Endothelial cell of hepatic sinusoid (primary cell): Measurements from ENCODE around the gene ACLY.

Source experiments
- in situ Hi-C: cut with HindIII; loops from 2 replicates; pipeline ENCODE4 v1.10.0; 2017; ENCODE audit warnings: low sequenced_read_pairs

ACLY gene

DNA sequence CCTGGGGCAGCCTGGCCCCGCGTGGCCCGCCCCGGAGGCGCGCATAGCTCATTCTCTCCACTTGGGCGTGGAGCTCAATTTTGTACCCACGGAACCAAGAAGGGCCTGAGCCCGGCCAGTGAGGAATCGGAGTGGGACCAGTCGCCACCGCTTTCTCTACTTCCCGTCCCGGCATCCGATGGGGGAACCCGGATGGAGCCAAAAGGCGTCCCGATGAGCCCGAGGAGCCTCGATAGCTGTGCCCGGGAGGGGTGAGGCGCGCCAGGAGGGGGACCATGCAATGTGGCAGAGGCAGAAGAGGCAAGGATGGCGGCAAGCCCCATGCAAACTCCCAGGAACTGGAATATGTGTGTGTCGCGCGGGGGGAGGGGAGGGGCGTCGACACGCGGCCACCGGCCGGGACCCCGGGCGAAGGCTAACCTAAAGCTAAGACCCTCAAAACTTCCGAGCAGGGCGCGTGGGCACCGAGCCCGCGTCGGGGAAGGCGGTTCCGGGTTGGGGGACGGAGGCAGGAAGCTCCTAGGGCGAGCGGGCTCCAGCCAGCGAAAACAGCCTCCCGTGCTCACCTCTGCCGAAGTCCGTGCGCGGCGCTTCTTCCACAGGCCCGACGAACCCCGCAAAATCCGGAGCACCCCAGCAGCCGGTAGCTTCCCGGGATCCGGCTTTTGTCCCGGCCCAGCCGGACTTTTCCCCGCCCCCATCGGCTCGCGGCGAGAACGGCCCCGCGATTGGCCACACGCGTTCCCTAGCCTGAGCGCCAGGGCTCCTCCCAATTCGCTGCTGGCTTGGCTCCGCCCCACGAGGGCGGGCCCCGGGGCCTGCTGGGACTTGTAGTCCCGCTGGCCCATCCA is at the start of gene ACLY:
Gene ACLY (minus strand): TSS at position 638 of the 851 bp plus-strand sequence. CDS start 5,078 bp downstream, outside the sequence.
- in situ Hi-C loops, result no loop called here

DNA sequence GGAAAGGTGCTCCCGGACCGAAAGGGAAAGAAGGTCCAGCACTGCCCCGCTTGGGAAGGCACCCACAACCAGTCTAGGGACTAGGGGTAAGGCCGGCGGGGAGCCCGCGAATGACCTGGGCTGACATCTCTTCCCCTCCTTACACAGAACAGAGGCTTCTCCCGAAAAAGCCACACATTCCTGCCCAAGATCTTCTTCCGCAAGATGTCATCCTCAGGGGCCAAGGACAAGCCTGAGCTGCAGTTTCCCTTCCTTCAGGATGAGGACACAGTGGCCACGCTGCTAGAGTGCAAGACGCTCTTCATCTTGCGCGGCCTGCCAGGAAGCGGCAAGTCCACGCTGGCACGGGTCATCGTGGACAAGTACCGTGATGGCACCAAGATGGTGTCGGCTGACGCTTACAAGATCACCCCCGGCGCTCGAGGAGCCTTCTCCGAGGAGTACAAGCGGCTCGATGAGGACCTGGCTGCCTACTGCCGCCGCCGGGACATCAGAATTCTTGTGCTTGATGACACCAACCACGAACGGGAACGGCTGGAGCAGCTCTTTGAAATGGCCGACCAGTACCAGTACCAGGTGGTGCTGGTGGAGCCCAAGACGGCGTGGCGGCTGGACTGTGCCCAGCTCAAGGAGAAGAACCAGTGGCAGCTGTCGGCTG is 49.3 kb upstream of the ACLY start:
- in situ Hi-C loops, result loop anchor here (5.0 kb wide), 1 partner anchor 134 kb away; no protein-coding TSS in a partner anchor

DNA sequence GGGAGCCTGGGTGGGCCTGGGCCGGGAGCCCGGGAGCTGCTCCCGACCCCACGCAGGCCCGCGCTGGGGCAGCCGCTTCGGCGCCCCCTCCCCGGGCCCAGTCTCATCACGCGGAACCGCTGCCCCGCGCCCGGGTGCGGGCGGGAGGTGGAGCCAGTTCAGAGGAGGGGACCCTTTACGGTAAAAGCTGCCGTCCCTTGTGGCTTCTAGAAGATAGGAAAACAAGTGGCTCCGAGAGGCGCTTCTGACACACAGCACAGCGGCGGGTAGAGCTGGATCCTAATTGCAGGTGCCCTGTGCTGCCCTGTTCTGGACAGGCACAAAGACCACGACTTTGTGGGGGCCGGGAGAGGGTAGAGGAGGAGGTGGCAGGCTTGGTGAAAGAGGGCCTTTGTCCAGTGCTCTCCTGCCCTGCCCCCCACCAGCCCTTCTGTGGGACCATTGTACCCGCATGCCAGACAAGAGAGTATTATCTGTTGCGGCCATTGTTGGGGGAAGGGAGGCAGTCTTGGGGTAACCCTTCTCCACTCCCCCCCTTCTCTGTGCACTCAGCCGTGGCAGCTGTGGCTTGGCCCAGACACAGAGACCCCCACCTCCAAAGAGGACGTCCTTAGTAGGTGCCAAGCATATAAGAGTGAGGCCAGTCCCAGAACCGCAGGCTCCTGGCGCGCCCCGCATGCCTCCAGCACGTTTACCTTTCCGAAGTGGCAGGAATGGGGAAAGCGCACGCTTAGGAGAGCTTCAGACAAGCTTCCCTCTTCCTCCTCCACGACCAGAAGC is 48.6 kb upstream of the ACLY start:
- in situ Hi-C loops, result loop anchor here (5.0 kb wide), 1 partner anchor 135 kb away; no protein-coding TSS in a partner anchor

DNA sequence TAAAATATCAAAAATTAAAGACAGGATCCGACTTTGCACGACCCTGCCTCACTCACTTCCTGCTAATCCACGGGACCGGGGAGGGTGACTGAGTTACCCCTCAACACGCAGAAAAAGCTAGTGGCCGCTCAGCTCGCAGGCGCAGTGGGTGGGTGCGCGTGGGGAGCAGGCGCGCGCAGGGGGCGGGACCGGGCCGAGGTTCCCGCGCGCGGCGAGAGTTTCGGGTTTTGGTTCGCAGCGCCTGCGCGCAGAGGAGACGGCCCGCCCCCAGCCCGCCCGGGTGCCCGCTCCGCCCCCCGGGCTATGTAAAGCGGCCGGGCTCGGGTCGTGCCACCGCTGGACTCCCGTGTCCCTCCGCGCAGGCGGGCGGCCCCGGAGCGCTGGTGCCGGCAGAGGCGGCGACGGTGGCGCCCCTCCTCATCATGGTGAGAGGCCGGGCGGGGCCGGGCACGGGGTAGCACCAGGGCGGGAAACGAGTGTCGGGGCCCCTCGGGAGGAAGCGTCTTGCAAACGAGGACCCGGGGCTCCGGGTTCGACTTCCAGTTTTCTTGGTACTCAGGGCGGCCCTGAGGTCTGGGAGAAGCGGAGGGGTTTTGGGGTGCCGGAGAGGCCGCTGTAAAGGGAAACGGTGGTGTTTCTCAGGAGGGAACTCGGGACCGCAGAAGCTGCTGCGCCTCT is 47.9 kb upstream of the ACLY start, which contains the start of gene CNP:
Gene CNP (plus strand): TSS at position 333 of the 678 bp plus-strand sequence. CDS start 90 bp downstream, at position 423.
- in situ Hi-C loops, result loop anchor here (5.0 kb wide), 1 partner anchor 136 kb away; no protein-coding TSS in a partner anchor

DNA sequence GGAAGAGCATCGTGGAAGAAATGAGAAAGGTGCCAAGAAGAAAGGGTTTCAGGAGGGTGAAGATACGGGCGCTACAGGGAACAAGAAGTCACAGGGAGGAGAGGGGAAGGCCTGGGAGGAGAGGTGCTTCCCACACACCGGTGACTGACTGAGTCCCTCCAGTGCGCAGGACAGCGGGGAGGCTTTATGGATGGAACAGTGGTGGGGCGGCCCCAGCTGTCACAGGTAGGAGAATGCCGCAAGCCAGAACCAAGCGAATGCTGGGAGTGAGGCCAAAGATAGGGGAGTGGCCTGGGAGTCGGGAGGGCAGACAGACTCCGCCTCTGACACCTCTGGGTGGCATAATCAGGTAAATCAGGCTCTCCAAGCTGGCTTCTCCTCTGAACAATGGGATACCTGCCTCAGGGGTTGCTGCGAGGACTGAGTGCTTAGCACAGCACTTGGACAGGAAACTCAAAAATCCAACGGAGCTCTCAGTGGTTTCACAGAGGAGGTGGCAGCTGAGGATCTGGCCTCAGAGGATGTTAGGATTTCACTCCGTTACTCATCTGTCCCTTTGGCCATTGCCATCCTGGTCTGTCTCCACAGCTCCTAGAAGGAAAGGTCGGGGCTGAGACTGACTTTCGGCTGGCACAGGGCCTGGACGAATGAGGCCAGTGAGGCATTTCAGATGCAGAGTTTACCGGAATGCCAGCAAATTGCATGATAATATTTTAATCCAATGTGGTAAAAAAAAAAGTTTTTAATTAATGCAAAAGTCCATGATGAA is 47.1 kb upstream of the ACLY start:
- in situ Hi-C loops, result loop anchor here (5.0 kb wide), 1 partner anchor 136 kb away; no protein-coding TSS in a partner anchor

DNA sequence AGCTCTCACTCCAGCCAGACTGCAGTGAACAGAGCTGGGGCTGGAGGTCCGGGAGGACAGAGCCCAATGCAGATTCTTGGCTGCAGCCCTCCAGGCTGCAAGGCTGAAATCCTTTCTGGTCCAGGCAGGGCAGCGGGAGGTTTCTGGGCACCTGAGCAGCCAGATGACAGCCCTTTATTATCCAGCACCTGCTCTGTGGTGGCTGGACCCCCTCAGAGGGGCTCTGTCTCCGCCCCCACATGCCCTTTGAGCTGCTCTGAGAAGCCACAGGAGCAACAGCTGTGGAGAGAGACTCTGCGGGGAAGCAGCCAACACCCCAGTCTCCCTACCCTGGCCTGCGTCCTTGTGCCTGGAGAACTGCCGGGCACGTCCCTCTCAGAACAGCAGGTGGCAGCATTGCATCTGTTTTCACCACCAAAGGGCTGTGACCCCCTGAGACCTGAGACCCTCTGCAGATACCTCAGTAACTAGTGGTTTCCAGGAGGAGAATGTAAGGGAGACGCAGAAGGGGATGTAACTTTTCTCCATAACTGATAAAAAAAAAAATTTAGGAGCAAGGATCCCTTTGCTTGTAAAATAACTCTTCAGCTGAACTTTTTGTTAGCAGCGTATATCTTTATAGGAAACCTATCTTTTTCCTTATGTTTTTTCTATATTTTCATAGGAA is 44.1 kb upstream of the ACLY start:
- in situ Hi-C loops, result no loop called here

DNA sequence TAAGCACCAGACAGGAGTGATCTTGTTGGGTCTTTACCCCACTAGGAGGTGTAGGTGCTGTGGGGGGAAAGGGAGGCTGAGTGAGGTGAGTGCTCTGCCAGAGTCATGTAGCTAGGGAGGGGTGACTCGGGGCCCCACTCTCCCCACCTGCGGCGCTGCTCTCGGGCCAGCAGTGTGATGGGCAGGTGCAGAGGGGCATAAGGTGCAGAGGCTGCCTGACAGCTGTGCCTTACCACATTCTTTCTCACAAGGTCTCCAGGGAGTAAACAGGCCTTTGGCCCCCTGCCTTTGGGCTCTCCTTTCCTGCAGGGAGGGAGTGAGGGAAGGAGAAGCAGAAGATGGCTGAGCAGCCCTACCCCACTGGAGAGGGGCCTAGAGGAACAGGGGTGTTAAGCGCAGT is 43.4 kb upstream of the ACLY start:
- in situ Hi-C loops, result no loop called here

DNA sequence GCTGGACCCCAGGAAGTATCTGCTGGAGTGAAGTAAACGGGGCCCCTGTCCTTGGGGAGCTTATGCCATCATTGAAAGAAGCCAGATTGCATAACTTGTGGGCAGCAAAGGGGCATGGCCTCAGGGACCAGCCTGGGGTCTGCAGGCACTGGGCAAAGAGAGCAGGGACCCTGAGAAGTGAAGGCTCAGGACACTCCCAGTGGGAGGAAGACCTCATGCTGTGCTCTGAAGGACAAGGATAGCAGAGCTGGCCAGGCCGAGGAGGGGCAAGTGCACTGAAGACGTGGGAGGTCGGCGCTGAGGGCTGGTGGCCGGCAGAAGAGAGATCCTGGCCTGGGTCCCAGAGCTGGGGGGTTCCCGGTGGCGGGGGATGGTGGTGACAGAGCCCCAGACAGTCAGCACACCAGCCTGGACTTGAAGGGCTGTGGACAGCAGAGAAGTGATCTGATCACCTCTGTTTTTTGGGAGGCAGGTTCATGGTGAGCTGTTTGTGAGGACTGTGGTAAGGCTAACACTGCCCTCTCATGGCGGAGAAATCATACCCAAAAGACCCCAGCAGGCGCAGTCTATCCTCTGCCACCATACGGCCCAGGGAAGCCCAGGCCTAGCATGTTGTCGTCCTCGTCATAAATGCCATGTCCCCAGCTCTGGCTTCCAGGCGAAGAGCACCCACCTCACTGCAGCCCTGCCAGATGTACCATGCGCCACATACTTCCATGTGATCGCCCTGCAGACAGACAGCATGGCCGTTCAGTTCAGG is 40.8 kb upstream of the ACLY start:
- in situ Hi-C loops, result loop anchor here (5.0 kb wide), 2 partner anchors 68 to 242 kb away; no protein-coding TSS in a partner anchor

DNA sequence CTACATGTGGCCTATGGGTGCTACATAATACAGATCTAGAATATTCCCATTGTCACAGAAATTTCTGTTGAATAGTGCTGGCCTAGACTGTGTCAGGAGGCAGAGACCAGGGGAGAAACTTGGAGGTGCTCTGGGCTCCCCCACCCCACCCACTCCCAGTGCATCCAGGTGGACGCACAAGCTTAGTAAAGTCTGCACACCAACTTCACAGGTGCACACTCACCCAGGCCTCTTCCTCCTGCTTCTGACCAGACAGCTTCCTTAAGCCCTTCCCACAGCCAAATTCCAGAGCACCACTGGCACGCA is 40.2 kb upstream of the ACLY start:
- in situ Hi-C loops, result loop anchor here (5.0 kb wide), 2 partner anchors 68 to 242 kb away; no protein-coding TSS in a partner anchor

DNA sequence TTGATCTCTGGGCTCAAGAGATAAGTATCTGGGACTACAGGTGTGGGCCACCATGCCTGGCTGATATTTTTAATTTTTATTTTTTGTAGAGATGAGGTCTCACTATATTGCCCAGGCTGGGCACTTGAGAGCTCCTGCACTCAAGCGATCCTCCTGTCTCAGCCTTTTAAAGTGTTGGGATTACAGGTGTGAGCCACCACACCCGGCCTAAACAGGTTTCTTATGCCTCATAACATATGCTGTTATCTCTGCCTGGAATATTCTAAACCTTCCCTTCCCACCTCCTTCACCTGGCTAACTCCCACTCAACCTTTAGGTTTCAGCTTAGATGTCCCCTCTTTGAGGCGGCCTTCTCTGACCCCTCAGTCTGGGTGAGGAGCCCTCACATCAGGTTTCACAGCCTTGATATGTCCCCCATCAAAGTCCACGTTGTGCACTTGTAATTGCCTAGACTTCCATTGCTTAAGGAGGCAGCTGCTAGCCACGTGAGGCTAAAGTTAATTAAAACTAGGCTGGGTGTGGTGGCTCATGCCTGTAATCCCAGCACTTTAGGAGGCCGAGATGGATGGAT is 39.2 kb upstream of the ACLY start:
- in situ Hi-C loops, result loop anchor here (5.0 kb wide), 2 partner anchors 69 to 241 kb away; no protein-coding TSS in a partner anchor

DNA sequence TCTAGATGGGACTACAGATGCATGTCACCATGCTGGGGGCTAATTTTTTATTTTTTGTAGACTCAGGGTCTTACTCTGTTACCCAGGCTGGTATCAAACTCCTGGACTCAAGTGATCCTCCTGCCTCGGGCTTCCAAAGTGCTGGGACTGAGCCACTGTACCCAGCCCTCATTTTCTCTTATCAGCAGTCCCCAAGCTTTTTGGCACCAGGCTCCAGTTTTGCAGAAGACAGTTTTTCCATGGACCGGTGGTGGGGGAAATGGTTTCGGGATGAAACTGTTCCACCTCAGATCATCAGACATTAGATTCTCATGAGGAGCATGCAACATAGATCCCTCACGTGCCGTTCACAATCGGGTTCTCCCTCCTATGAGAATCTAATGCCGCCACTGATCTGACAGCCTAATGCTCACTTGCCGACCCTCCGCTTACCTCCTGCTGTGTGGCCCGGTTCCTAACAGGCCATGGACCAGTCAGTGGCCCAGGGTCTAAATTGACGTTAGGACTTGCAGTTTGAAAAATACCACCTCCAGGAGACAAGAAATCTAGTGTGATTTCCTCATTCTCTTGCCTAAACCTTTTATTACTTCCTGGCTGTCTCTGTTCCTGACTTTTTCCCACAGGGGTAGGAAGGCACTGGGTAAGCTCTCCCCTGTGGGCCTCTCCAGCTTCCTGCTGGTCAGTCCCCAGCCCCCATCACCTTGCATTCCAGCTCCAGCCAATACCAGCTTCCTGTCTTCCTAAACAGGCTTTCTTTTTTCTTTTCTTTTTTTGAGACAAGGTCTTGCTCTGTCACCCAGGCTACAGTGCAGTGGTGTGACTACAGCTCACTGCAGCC is 38.5 kb upstream of the ACLY start:
- in situ Hi-C loops, result loop anchor here (5.0 kb wide), 2 partner anchors 70 to 240 kb away; no protein-coding TSS in a partner anchor

DNA sequence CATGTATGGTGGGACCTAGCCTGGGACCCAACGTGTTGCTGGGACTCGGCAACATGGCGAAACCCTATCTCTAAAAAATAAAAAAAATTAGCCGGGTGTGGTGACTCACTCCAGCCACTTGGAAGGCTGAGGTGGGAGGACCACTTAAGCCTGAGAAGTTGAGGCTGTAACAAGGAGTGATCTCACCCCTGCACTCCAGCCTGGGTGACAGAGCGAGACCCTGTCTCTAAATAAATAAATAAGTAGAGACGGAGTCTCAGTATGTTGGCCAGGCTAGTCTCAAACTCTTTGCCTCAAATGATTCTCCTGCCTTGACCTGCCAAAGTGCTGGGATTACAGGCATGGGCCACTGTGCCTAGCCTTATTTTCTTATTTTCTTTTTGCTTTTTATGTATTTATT is 37.8 kb upstream of the ACLY start:
- in situ Hi-C loops, result loop anchor here (5.0 kb wide), 2 partner anchors 71 to 239 kb away; no protein-coding TSS in a partner anchor

DNA sequence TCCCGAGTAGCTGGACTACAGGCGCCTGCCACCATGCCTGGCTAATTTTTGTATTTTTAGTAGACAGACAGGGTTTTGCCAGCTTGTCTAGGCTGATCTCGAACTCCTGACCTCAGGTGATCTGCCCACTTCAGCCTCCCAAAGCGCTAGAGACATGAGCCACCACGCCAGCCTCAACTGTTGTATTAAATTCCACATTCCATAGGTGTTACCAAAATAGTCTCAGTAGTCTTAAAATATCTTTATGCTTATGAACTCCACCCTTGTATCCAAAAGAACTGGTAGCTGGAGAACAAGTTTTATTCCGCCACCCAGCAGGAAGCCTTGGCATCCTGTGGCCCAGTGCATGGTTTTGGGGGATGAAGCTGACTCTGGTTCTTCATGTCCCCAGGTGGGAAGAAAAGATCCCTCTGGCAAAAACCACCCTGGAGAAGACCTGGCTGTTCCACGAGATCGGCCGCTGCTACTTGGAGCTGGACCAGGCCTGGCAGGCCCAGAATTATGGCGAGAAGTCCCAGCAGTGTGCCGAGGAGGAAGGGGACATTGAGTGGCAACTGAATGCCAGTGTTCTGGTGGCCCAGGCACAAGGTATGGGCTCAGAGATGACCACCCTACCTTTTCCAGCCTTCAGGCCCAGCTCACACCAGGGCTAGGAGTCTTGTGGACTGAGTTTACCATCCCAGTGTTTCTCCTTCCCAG is 30.2 kb upstream of the ACLY start:
- in situ Hi-C loops, result no loop called here

DNA sequence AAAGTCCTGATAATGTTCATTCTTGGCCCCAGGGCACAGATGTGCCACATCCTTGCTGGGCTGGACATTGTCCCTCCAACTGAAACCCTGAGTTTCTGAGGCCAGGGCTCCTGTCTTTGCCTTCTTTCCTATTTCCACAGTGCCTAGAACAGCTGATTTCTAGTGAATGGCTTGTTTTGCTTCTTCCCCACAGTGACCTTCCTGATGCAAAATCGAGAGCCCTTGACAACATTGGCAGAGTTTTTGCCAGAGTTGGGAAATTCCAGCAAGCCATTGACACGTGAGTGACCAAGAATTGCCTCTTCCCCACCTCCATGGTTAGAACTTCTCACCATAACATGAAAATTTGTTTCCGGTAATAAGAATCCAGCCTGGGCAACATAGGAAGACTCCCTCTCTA is 26.2 kb upstream of the ACLY start:
- in situ Hi-C loops, result no loop called here

DNA sequence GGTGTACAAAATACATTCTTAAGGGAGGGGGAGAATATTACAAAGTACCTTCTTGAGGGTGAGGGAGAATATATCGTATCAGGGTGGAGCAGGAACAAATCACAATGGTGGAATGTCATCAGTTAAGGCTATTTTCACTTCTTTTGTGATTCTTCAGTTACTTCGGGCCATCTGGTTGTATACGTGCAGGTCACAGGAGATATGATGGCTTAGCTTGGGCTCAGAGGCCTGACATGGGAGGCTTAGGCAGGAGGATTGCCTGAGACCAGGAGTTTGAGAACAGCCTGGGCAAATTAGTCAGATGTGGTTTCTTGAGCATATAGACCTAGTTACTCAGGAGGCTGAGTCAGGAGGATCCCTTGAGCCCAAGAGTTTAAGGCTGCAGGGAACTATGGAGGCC is 24.7 kb upstream of the ACLY start:
- in situ Hi-C loops, result no loop called here

DNA sequence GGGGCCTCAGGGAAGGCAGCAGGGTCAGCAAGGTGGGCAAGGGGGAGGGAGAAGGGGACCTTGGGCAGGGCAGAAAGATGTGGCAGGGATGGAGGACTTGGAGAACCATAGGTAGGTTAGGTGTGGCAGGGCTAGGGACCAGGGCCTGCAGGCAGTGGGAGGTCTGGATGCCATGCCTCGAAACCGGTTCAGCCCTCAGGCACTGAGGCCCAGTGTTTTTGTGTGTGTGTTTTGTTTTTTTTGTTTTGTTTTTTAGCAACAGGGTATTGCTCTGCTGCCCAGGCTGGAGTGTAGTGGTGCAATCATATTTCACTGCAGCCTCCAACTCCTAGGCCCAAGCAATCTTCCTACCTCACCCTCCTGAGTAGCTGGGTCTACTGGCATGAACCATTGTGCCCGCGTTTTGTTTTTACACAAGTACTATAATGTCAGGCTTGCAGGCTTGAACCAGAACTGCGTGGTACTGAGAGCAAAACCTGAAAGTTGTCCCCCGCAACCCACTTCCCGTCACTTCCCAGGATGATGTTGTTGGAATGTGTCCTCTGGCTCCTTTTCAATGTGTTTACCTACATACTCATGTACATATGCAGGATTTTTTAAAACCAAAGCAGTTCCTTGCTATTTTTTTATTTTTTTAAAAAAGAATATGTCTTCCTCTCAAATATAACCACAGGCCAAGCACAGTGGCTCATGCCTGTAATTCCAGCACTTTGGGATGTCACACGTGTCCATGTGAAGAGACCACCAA is 24.0 kb upstream of the ACLY start:
- in situ Hi-C loops, result no loop called here
